NCI-H524 (cell line): ENCODE results near the gene SYNPO2.
A peak's percentile ranks its signal among the peaks of the same experiment; 100 is the strongest.

Source experiments
- DNase-seq, 2 experiments: peaks; one replicate each; lab custom pipeline; 2025; lab: John Stamatoyannopoulos, UW

SYNPO2 gene

DNA sequence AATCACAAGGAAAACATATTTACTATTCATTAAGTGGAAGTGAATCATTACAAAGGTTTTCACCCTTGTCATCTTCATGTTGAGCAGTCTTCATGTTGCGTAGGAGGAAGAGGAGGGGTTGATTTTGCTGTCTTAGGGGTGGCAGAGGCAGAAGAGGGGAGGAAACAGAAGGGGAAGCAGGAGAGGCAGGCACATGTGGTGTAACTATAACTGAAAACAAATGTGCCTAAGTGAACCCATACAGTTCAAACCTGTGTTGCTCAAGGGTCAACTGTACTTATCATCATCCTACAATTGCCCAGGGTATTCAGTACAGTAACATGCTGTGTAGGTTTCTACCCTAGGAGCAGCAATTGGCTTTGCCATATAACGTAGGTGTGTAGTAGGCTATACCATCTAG lies 47.2 kb downstream of the SYNPO2 start:
- no peak for DNase-seq

DNA sequence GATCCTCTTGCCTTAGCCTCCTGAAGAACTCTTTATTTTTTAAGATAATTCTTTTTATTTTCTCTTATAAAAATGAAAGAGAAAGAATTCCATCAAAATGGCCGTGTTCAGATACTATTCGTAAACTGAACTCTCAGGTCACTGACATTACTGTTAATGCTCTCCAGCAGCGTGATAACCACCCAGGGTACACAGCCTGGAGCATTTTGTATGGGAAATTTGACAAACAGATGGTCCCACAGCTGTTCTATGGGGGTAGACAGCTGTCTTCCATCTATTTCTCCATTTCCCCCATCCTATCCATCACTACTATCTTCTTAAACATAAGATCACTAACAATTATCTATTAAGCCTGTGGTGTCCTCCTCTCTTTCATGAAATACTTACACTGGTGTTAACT lies 47.8 kb downstream of the SYNPO2 start:
- peak; percentile 70 to 85 for DNase-seq

DNA sequence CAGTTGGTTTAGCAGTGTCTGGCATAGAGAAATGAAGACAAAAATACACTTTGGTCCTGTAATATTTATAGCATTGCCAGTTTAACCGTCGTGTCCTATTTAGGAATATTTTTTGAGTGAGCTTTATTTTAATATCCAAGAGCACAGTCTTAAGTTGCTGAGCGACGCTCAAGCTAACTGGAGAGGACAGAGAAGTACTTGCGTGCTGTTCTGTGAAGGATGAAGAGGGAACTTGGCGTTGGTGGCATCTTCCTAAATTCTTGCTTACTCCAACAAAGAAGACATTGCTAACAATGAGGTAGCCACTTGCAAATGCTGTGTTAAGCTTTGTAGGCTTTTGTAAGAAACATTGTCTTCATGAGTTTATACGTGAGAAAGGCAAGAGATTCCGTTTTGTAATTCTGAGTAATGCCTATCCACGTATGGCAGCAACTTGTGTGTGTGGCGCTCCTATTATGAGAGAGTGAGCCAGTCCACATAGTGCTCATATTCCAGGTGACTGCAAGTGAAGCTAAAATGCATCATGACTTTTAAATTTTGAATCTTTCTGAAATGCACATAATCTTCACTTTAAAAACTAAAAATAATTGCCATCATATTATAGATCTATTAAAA lies 50.6 kb downstream of the SYNPO2 start:
- DNase-seq, result no peak

DNA sequence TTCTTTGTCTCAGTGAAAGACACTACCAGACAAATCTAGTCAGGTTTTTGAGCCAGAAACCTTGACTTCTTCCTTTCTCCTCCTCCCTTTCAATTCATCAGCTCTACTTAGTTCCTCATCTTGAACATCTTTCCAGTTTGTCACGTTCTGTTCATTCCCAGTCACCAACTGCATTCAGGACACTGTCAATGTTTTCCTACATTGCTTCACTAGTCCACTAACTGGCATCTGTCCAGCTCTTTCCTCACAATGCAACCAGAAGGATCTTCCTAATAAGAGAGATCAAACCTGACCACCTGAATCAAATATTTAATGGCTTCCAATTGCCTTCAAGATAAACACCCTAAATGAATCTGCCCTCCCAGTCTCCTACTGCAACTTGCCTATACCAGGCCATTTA lies 52.5 kb downstream of the SYNPO2 start:
- no peak for DNase-seq

DNA sequence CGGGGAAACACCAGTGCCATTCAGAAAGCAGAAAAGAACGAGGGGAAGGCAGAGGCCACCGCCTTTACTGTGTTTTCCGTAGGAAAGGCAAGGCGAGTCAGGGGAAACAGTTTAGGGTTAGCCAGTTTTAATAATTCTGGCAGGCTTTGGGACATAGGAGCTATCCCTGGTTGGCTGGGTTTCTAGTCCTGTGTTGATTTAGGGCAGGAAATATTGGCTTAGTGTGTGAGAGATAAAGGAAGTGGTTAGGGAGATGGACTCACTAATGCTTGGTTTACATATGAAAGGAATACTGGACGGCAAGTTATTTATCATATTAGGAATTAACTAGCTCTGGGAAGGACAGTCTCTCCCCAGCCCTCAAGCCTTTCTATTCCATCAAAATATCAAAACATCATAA lies 53.1 kb downstream of the SYNPO2 start:
- DNase-seq, result no peak

DNA sequence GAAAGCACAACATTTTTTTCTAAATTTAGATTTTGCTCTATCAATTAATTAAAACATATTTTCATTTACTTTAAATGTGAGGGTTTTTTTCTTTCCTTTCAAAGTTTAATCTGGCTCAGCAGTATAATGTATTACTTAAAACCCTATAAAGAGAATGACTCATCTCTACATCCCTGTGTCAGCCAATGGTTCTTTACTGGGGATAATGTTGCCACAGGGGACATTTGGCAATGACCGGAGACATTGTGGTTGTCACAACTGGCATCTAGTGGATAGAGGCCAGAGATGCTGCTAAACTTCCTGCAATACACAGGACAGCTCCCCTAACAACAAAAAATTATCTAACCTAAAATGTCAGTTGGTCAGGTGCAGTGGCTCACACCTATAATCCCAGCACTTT lies 53.8 kb downstream of the SYNPO2 start:
- no peak for DNase-seq

DNA sequence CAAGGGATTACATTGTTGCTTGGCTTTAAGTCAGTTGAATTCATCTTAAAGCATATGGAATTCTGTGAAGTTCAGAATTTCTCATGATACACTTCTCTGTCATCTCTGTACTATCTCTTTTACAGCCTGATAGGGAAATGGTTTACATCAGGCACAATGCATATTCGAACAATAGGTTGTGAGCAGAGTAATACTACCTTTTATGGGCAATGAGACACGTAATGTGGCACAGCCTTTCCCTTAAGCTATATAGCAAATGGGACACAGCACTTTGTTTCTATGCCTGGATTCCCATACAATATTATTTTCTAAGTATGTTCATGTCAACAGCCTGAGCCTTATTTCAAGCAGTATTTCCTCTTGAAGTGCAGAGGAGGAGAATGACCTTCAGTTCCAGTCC lies 58.4 kb downstream of the SYNPO2 start:
- no peak for DNase-seq

DNA sequence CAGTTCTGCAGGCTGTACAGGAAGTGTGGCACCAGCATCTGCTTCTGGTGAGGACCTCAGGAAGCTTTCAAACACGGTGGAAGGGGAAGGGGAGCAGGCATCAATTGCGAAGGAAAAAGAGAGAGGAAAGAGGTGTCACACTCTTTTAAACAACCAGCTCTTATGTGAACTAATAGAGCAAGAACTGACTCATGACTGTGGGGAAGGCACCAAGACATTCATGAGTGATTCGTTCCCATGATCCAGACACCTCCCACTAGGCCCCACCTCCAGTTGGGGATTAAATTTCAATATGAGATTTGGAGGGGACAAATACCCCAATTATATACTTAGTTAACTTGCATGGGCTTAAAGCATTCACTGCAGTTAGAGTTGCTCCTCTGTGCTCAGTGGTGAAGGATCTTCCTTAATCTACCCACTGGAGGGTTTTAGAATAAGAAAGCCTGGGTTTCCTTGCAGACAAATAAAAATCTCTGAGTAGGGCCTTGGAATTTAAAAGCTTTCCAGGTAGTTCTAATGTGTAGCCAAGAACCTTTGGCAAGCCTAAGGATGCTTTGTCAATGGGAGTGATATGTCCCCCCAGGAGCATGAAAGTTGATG lies 60.0 kb downstream of the SYNPO2 start:
- no peak for DNase-seq

DNA sequence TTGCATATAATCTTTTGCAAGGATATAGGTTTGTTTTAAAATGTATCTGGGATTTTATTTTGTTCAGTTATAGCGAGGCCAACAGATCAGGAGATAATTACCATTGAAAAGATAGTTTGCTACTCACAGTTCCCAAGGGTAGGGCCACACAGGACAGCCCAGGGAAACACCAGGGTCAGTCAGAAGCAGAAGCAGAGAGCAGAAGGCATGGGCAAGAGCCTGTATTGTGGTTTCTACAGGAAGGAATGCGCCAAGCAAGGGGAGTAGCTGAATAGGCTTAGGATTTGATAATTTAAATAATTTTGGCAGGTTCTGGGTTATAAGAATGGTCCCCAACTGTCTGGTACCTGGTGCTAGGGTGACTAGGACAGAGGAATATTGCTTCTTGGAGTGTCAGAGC lies 61.6 kb downstream of the SYNPO2 start:
- no peak for DNase-seq

DNA sequence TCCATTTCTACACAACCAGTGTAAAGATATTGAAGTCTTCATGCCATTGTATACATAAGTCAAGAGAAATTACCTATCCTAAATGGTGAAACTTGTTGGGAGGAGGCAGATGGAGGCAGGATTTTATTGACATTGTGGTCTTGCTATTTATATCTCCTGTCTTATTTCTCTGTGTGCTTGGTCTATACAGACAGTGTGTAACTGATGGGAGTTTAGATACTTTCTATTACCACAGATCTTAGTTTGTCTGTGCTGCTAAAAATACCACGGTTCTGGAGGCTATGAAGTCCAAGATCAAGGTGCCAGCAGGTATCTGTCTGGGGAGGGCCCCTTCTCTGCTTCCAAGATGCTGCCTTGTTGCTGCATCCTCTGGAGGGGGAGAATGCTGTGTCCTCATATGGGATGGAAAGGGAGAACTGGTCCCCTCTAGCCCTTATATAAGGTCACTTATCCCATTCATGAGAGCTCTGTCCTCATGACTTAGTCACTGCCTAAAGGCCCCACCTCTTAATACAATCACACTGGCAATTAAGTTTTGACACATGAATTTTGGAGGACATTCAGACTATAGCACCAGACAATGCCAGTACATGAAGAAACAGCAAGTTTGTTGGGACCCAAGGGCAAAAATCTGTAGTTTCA lies 62.4 kb downstream of the SYNPO2 start:
- DNase-seq, result no peak

DNA sequence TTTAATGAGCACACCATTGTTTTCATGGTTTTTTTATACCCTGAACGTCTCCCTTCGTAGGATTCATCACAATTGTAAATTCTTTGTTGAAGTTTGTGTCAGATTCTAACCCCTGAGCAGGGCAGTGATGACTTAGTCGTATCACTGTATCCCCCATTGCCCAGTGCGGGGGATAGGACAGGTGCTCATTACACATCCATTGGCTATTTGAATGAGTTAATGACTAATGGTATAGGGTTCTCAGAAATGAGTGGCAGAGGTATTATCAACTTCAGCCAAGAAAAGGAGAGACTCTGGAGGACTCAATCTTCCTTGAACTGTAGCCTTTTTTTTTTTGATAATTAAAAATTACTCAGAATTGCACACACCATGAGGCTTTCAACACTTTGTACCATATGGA lies 64.6 kb downstream of the SYNPO2 start:
- no peak for DNase-seq

DNA sequence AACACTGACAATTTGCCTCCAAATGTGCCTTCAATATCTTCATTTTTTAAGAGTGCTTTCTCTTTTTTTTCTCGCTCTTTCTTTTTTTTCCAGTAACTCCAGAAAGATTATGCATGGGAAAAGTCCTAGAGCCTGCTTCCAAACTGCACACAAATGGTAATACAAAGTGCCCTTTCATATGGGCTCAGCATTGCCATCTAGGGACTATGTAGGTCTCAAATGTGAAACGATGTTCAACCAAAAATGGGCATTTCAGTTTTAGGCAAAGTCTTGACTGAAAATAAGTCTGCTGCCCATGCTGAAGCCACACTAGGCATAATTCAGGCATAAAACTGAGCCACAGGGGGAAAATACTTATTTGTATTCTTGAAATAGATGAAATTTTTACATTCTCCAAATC lies 65.6 kb downstream of the SYNPO2 start:
- DNase-seq, result no peak

DNA sequence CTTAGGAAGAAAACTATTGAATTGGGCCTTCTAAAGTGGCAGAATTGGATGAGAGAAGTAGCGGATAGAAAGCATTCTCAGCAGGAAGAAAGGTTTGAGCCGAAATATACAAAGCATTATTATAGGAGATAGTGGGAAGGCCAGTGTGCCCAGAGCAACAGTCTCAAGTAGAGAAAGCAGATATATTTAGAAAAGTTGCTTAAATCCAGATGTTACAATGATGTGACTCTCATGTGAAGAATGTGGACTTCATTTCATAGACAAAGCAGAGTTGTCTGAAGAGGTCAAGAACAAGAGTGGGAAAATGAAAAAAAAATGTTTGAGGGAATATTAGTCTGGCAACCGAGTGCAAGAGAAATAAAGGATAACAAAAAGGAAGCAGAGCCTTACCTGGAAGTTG lies 66.9 kb downstream of the SYNPO2 start:
- no peak for DNase-seq

DNA sequence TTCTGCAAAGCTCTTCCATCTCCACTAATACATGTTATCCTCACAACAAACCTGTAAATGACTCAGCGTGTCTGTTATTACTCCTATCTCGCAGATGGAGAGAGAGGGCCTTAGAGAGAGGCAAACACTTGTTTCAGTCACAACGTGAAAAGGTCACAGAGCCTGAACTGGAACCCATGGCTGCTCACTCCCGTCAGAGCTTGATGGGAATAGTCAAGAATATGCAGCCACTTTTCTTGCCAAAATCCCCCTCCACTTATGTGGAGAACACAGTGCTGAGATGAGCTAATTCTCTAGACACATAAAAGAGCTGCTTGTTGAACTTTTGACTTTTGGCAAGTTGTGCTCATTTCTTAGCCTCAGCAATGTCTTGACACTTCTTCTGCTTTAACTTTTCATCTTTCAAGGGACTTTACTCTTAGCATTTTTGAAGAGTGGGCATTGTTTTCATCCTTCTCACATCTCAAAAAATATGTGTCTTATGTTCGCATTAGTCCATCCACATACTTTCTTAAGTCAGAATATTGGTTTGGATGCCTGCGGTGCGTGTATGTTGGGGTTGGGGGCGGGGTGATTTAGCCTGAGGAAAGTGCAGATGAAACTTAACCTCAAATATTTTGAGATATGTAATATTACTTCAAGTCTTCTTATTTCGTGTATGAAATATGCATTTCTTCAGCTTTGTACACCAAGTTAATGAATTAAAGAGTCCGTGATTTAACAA lies 69.2 kb downstream of the SYNPO2 start:
- DNase-seq, result no peak

DNA sequence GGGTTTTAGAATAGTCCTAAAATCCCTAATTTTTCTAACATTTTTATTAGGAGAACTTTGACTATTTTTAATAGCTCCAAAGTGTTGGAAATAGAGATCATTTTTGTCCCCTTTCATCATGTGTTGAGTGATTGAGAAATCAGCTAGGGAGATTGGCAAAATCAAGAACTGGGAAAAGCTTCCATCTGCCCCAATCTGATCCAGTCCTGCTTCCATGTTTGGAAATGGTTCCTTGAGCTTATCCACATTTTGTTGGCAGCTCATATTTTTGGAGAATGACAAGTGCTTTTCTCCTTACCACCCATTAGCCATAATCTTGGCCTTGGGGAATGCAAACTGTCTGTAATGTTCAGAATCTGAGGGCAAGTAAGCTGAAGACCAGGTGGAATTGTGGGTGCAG lies 73.9 kb downstream of the SYNPO2 start:
- DNase-seq, result no peak

DNA sequence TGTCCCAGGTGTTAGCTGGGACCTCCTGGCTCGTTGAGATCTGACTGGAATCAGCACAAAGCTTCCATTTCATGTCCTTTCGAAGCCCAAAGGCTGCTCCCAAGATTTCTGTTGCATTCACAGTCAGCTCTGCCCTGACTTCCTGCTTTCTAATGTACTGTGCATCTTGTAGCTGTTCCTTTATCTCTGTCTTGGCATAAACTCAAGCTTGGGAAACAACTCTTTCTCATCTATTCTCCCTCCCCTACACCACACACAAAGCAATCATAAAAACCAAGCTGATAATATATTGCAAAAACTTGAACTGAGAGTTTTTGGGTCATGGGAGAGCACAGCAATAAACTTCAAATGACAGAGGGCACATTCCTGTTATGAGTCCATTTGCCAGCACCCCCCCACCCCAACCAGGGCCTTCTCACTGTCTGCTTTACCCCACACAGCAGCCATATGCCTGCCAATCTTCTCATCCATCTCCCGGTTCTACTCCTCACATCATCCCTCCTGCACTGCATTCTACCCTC lies 76.3 kb downstream of the SYNPO2 start:
- DNase-seq, result no peak

DNA sequence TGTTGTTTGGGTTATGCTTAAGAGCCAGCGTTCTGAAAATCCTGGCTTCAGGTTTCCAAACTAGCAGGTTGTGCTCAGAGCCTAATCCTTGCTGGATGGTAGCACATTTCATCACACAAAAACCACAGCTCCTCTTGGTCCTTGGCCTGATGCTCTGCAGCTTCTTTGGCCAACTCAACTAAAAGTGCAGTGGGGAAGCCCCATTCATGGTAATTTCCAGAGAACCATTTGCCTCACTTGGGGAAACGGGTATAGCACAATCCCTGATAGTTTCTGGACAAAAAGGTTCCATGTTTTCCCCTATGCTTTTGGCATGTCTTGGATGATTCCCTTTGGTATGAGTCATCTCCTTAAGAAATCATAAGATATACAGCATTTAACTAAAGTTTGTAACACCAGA lies 78.7 kb downstream of the SYNPO2 start:
- no peak for DNase-seq

DNA sequence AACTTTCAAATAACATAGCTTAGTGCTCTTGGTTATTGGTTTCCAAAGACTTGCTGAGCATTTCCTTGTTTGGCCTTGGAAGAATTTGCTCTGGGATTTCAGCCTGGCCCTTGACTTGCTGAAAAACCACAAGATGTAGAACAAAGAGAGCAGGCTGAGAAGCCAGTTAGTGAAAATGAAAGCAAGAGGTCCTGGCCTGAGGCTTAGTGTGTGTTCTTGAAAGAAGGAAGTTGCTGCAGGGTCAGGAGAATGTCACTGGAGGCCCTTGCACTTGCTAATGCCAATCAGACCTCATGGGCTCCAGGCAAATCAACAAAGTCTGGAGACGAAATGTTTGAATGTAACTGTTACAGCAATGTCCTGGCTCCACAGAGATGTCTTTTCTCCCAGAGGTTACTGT lies 79.4 kb downstream of the SYNPO2 start:
- DNase-seq, result no peak

DNA sequence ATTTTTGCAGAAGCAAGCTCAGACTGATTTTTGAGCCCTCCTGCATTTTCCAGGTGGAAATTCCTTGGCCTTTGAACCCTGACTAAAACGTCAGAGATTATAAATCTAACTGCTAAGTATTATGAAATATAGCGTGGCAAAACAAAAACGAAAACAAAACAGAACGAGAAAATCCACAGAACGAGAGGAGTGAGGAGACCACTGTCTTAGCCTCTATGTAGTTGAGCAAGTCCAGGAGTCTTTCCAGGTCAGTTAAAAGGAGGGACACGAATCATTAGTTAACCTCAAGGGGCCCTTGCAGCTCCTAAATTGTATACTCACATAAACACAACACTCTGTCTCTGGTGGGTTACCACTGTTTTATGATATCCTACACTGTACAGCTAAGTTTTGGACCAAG lies 80.2 kb downstream of the SYNPO2 start:
- no peak for DNase-seq

DNA sequence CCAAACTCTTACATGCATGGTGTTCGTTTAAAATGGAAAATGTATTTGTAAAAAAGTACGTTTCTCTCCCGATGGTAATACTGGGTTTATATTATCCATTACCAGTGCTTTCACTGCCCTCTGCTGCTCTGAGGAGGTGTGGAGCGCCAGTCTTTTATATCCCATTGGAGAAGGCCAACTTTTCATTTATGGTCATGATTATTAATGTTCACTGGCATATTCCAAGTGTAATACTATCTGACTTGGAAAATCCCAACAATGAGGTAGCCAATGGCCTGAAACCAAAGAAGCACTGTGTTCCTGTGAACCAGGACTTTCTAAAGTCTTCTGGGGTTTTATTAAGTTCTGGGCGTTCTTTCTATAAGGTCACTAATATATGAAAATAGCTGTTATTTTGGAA lies 80.7 kb downstream of the SYNPO2 start:
- DNase-seq, result peak in 1 of 2 experiments; percentile 45

DNA sequence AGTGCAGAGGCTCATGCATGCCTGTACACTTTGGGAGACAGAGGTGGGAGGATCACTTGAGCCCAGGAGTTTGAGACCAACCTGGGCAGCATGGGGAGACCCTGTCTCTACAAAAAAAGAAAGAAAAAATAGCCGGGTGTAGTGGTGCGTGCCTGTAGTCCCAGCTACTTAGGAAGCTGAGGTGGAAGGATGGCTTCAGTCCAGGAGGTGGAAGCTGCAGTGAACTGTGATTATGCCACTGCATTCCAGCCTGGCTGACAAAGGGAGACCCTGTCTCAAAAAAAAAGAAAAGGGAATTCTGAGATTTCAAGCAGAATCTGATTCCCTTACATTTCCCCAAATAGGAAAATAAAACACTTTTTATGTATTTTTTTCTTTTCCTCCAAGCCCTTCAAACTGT lies 83.5 kb downstream of the SYNPO2 start:
- DNase-seq, result no peak

DNA sequence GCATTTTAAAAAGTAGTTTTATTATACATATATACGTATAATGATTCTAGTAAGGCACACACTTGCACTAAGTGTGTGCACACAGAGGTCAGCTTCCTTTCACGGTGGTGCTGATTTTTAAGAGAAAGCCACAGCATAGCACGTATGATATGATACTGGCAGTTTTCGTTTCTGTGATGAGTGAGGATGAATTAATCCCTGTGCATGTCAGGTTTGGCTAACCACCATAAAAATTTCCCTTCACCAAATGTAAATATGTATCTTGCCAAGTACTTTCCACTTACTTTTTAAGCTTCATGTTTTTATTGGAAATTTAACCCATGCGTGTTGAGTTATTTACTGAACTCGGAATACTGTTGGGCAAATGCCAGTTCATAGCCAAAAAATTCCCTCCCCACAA lies 84.6 kb downstream of the SYNPO2 start:
- no peak for DNase-seq

DNA sequence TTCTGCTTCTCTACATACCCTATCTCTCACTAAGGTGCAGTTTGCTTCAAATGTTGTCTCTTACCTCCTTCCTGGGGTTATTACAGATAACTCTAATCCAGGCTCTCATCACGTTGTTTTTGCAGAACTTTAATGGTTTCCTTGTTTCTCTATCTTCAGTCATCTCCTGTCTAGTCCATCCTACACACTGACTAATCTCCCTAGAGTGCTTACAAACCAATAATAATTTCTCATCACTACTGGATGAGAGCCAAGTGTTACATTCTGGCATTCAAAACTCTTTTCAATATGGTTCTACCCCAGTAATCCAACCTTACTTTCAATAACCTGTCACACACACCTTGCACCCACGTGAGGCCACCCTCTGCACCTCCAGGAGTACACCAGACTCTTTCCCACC lies 86.1 kb downstream of the SYNPO2 start:
- DNase-seq, result no peak
